ENCODE measurements around the gene TNNT3.

Gene TNNT3

DNA sequence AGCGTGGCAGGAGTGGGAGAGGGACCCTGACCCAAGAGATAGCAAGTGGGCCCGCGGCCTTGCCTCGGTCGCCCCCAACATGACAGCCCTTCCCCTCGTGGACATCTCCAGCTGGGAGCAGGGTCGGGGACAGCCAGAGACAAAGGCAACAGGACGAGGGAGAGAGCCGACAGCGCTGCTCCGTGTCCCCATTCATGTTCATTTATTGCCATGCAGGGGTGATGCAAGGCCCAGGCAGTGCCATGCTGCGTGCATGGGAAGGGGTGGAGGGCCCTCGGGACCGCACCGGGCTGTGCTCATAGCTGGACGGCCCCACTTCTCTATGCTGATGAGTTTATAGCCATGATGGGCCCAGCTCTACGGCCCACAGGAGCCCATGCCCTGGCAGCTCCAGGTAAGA, 40.3 kb downstream of the TNNT3 start:
- no peak for DNase-seq (ENCODE audit: low read depth)

DNA sequence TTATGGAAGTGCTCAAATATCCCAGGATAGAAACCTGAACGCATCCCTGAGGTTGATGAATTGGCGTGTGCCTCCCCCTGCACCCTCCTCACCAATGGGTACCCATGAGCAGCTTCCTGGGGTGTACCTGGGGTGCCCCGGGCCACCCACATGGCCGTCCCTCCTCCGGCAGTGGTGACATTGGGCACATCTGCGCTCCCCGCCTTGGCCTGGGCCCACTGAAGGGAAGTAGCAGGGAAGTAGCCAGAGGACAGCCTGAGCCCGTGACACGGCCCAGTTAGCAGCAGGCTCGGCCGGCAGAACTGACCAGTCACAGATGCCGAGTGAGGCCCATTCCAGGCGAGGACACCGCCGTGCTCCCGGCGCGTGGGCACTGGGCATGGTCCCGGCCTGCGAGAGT, 44.4 kb downstream of the TNNT3 start:
- no peak for DNase-seq (ENCODE audit: low read depth)

DNA sequence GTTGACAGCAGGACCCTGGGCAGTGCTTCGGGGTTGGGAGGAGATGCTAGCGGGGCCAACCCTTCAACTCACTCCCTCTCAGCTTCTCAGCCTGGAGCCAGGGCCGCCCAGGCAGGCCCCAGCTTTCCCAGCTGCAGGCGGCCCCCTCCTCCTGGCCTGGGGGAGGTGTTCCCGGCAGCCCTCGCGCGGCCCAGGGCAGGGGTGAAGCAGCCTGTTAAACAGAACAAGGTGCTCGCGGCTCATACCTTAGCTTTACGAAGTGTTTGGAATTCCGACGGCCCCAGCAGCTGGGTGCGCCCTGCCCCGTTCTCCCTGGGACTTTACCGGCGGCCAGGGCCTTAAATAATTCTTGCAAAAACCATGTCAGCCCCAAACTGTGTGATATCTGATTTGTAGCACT, 44.8 kb downstream of the TNNT3 start:
- no peak for DNase-seq (ENCODE audit: low read depth)

DNA sequence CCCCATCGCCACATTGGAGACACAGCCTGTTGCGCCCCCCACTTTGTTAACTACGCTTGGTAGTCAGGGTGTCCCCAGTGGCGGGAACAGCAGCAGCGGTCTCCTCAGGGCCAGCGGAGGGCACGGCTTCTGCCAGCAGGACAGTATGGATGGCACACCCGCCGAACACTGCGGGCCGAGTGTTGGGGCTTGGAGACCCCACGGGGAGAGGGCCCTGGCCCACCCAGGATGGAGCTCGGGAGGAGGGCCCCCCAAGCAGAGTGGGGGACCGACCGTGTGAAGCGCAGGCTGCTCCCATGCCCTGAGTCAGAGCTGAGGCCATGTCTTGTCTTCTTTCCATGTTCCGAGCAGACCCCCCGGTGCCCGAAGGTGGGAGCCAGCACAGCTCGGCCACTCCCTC, 45.5 kb downstream of the TNNT3 start:
- DNase-seq (ENCODE audit: low read depth): no peak

DNA sequence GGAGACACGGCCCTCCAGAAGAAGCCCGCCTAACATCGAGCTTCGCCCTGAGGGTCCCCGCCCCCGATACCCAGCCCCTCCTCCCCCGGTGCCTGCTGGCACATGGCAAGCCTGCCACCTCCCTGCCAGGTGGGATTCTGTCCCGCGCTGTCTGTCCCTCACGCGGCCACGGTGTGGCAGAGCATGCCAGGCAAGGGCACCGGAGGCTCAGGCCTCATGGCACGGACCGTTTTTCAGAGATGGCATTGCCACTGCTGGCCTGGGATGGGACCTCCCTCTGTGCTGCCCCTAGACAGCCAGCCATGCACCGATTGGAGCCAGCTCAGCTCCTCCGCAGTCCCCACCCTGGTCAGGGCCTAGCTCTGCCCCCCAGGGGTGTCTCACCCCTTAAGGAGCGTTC, 47.0 kb downstream of the TNNT3 start:
- no peak for DNase-seq (ENCODE audit: low read depth)

DNA sequence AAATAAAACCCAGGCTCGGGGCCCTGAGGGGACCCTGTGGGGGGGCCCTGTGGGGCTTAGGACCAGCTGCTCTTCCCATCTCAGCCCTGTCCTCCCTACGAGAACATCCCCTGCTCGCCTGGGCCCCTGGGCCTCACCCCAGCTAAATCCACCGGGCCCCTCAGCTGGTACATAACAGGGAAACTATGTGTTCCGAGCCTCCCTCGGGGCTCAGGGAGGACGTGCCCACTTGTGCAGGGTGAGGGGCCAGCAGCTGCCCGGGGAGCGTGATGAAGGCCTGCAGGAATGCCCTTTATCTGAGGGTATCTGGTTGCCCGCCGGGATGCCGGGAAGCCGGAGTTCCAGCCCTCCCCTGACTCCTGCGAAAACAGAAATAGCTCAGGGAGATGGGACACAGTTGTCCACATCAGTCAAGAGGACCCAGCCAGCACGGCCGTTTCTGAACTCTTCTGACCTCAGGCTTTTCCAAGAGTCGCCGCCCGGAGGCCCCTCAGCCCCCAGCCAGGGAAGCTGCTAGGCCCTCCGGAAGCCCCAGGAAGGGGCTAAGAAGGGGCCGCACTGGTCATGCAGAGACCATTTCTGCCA, 48.2 kb downstream of the TNNT3 start:
- no peak for DNase-seq (ENCODE audit: low read depth)

DNA sequence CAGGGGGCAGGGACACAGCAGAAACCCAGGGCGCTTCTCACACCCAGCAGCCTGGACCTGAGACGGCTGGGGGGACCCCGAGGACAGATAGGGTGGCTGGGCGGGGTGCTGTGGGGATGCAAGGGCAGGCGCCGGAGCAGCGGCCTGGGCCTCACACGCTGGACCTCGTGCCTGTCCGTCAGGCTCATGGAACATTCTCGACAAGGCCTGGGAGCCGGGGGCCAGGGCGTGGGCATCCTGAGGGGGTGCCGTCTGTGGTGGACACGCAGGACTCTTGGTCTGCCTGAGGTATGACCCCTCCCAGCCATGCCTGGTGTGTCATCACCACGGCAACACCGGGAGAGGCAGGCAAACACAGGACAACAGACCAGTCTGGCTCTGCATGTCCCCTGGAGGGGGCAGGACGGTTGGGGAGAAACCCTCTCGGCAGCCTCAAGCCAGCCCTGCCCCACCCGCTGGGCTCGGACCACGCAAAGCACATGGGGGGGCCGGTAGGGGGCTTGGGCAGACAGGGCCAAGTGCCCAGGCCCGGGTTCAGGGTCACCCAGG, 49.0 kb downstream of the TNNT3 start:
- no peak for DNase-seq (ENCODE audit: low read depth)

DNA sequence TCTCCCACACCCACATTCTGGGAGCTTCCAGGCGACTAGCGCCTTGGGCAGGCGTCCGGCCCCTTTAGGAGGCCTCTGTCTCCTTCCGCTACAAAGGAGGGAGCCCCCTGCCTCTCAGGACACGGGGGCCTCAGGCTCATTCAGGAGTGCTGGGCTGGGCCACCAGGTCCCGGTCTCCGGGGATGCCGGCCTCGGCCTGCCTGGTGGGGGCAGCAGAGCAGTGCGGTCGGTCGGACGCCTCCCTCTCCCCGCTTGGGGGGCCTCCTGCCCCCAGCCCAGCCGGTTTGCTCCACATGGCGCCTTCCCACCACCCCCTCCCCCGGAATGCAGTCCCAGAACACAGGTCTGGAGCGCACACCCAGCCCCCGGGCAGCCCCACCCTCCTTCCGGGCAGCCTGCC, 49.5 kb downstream of the TNNT3 start:
- no peak for DNase-seq (ENCODE audit: low read depth)

DNA sequence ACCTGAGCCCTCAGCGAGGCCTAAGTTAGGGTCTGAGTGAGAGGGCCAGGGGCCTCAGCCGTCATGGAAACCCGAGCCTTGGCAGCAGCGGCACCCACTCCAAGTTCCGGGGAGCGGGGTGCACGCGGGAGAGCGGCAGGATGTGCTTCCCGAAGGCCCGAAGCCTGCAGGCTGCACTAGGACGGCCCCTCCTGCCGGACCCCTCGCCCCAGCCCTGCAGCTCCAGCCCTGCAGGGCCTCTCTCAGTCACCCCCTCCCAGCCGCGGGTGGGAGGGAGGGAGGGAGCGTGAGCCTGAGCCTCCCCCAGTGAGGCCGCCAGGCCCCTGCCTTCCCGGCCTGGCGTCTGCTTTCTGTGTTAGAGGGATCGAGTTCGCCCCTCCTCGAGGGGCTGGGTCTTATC, 50.3 kb downstream of the TNNT3 start:
- DNase-seq (ENCODE audit: low read depth): no peak

DNA sequence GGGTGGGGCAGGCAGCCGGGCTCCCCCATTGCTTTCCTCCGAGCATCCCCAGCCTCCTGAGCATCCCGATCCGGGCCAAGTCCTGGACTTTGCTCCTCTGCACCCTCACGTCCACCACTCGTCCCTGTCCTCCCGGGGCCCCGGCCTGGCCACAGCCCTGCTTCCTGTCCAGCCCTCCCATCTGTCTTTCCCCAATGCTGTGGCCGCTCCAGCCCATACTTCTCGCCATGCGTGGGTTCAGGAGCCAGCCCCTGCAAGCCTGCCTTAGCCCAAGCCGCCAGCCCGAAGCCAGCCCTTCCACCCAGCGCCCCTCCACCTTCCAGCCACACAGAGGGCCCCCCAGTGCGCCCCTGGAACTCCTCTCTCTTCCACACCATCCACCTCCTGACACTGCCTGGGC, 51.5 kb downstream of the TNNT3 start:
- no peak for DNase-seq (ENCODE audit: low read depth)

DNA sequence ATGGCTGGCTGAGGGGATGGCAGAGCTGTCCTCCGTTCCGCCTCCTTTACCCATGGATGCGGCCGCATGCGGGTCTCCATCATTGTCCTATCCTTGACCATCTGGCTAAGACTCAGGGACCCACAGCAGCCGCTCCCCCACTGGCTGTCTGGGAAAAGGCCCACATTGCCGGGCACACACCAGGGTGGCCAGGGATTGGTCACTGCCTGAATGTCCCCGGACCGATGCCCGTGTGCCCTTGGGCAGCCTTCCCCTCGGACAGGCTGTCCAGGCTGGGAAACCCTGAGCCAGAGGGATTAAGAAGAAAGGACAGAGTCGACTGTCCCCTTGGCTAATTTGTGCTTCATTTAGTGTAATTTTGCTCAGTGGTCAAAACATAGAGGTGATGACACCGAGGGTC, 55.7 kb downstream of the TNNT3 start:
- no peak for DNase-seq (ENCODE audit: low read depth)

DNA sequence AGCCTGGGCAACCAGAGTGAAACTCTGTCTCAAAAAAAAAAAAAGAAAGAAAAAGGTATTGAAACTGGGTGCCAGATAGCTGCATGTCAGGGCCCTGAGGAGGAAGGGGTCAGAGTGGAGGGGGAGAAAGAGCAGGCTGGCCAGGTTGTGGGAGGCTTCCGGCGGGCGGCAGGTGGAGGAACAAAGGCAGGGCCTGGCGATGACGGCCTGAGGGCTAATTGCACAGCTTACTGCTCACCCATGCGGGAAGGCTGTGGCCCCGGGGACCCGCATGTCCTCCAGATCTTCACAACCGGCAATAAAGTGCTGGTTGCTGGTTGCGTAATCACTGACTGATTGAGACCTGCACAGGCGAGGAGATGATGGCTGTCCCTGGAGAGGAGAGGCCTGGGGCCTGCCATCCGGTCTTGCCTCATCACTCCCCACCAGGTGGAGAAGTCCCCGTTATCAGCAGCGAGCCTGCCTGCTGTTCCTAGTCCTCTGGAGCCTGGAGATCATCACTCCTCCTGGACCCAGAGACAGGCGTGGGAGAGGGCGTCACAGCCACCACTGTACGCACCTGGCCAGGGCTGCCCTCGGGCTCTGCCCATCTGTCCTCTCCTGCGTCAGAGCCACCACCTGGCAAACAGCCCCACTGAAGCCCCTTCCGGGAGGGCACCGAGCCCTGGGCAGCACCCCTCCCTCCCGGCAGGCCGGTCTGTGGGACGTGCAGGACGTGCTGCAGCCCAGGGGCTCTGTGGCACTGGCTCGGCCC, 59.4 kb downstream of the TNNT3 start:
- DNase-seq (ENCODE audit: low read depth): no peak

DNA sequence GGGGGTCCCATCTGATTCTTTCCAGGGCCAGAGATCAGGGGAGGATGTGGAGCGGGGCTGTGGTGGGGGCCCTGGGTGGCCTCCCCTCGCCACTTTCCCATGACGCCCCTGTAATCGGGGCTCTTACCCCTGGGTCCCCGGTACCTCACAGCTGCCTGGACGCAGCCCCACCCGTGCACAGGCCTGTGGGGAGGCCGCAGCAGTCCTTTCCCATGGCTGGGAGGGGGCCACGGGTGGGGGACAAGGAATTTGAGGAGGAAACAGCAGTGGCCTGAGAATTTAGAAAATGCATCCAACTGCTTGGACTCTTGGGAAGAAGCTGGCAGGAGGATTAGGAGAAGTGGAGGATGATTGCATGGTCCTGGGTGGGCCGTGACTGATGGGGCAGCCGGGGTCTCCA, 60.1 kb downstream of the TNNT3 start:
- no peak for DNase-seq (ENCODE audit: low read depth)

DNA sequence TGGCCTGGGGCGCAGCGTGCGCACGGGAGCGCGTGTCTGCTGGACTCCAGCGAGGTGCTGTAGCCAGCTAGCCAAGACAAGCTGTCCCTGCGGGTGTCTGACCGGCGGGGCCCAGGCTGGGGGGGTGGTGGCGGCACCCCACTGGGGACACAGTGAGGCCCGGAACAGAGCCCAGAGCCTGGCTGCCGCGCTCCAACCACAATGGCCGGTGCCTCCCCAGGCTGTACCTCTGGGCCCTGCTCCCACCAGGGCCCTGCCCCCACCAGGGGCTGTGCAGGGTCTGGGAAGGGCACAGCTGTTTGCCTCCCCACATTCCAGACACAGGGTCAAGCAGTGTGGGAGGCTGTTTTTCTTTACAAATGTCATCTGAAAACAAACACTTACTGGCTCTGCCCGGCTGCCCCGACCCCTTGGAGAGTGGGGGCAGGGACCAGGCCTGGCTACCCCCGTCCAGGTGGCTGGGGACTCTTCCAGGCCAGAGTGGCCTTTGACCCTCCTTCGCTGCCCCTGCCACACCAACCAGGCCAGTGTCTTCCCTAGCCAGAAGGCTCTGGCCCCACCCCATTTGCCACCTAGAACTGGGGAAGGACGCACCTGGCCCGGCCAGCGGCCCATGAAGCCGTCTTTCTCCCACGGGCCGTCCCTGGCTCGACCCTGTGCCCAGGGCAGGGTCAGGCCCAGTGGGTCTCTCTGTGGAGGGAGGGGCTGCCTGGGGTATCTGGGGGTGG, 63.5 kb downstream of the TNNT3 start:
- DNase-seq (ENCODE audit: low read depth): no peak

DNA sequence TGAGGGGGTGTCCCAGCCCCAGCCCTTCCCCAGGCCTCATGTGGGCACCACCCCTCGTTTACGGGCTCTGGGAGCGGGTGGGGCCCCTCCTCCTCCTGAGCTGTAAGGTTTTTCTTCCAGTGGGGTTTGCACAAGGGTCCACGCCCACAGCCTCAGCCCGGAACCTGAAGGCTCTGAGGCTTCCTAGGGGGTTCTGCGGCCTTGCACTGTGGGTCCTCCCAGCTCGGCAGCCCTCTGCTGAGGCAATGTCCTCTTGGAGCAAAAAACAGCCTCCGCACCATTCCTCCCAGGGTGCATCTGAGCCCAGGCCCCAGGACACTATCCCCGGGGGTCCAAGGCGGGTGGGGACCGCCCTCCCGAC, 64.1 kb downstream of the TNNT3 start:
- DNase-seq (ENCODE audit: low read depth): no peak

DNA sequence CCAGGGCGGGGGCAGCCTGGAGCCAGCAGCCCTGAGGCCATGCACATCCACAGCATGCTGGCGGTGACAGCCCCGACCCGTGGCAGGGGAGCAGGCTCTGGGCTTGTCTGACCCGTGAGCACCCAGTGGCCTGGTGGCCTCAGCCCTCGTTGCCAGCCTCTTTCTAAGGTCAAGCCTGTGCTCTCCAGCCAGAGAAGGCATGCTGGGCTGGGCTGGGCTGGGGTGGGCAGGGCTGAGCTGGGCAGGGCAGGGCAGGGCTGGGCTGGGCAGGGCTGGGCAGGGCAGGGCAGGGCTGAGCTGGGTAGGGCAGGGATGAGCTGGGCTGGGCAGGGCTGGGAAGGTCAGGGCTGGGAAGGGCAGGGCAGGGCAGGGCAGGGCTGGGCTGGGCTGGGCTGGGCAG, 67.5 kb downstream of the TNNT3 start:
- no peak for DNase-seq (ENCODE audit: low read depth)

DNA sequence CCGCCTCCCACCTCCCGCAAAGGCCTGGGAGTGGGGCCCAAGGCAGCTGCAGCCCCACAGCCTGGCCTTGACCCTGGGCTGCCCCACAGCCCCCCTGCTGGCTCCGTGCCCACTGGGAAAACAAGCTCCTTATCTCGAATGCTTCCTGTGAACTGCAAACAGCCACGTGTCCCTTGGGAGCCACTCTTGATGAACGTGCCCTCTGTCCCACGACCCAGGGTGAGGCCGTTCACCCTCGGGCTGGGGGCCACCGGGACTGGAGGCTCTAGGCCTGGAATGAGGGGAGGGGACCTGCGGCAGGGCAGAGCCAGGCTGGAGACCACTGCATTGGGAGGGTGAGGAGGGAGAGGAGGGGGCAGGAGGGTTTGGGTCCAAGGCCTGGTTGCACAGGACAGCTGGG, 68.7 kb downstream of the TNNT3 start:
- no peak for DNase-seq (ENCODE audit: low read depth)
